DLD1 (cell line): ENCODE results near the gene SEC14L1.
"Not testable (repeated sequence)": the region's sequence is repeated elsewhere in the genome, so short reads cannot be mapped to it uniquely, and the experiment has no call there.

Source experiments
- in situ Hi-C: cut with HindIII; loops from 2 replicates; pipeline ENCODE4 v1.10.0; 2017; ENCODE audit warnings: low sequenced_read_pairs

Gene SEC14L1

DNA sequence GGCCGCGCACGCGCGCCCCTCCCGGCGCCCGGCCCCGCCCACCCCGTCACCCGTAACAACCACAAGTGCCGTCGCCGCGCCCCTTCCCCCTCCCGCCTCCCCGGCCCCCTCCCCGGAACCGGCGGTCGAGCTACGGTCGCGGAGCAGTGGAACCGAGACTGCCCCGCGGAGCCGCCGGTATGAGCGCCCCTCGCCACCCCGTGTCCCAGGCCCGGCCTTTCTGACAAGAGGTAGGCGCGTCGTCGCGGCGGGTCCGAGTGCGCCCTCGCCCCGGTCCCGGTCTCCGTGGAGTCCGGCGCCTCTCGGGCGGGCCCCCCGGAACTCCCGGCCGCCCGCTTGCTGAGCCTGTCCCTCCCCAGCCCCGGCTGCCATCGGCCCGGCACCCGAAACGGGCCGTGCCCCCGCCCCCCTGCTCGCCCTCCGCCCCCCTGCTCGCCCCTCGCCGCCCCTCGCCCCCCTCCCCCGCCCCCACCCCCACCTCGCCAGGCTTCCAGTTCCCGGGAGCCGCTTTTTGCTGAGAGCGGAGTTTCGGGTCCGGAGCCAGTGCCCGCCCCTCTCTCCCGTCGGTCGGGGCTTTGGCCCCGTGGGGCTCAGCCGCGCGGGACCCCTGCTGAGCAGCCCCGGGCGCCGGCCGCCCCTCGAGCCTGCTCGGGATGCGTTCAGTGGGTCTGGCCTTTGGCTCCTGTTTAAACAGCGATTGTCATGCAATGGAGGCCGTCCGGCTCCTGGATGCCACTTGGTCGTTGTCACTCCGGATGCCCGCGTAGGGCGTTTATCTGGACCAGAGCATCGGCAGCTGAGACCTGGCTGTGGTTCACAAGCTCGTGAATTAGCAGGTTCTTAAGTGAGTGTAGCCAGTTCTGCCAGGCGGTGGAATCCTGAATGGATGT lies at the start of gene SEC14L1:
TSS of gene SEC14L1 (plus strand) at position 92 of the 890 bp plus-strand sequence. CDS start 2,628 bp downstream, outside the sequence.
- in situ Hi-C loops = no loop called here

DNA sequence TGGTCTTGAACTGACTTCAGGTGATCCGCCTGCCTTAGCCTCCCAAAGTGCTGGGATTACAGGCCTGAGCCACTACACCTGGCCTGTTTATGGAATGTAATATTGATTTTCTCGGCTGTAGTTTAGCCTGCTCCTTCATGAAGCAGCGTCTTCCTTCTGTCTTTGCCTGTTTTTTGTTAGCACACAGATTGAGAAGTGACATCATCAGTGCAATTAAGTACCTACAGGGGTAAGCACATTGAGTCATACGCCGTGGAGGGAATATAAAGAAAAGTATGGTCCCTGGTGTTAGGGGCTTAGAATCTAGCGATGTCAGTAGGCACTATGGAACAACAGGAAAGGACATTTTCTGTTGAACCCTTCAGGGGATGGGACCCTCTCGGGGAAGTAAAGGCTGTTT lies 48.7 kb upstream of the SEC14L1 start:
- in situ Hi-C loops = no loop called here

DNA sequence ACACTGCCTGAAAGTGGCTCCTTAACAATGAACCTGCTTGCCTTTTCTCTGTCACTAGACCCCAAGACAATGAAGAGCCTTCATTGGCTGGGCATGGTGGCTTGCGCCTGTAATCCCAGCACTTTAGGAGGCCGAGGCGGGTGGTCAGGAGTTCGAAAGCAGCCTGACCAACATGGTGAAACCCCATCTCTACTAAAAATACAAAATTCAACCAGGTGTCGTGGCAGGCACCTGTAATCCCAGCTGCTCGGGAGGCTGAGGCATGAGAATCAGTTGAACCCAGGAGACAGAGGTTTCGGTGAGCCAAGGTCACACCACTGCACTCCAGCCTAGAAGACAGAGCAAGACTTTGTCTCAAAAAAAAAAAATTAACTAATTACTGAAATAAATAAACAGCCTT lies 45.3 kb upstream of the SEC14L1 start:
- in situ Hi-C loops = no loop called here

DNA sequence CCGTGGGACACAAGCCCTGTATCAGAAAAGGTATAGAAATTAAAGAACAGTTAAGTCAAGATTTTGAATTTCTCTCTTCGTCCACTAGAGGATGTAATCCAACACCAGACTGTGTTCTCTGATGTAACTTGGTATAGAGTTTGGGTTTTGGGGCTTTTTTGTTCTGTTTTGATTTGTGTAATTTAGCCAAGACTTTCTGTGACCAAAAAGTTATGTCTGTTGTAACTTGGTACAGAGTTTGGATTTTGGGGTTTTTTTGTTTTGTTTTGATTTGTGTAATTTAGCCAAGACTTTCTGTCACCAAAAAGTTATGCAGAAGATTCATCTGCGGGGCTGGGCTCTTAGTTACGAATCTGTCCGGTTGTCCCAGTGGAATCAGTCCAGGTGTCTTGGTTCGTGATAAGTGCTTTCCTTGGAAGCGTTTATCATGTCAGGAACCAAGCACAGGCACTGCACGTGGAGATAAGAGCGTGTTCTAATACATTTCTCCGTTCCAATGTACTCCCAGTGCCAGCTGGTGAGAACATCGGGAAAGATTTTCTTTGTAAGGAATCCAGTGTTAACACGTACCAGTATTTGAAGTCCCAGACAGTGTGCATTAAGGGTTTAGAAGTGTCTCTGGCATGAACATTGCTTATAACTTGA lies 44.1 kb upstream of the SEC14L1 start:
- in situ Hi-C loops = no loop called here

DNA sequence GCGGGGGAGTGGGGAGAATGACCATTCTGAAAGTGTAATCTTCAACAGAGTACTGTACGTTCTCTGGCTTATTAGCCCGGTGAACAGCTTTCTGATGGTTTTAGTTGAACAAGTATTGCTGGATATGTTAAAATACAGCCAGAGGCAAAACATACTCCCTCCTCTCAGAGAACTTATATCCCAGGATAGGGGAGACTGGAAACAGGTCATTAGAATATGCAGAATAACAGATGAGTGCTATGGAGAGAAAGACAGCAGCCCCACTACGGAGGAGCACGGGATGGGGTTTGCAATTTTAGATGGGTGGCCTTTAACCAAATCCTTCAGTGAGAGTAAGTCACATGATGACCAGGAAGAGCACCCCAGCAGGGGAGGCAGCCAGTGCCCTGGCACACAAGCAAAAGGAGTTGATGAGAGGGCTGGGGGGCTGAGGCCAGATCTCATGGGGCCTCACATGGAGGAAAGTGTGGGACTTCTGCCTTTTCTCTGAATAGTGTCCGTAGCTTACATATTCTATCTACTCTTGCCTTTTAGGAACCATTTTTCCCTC lies 43.1 kb upstream of the SEC14L1 start:
- in situ Hi-C loops = no loop called here

DNA sequence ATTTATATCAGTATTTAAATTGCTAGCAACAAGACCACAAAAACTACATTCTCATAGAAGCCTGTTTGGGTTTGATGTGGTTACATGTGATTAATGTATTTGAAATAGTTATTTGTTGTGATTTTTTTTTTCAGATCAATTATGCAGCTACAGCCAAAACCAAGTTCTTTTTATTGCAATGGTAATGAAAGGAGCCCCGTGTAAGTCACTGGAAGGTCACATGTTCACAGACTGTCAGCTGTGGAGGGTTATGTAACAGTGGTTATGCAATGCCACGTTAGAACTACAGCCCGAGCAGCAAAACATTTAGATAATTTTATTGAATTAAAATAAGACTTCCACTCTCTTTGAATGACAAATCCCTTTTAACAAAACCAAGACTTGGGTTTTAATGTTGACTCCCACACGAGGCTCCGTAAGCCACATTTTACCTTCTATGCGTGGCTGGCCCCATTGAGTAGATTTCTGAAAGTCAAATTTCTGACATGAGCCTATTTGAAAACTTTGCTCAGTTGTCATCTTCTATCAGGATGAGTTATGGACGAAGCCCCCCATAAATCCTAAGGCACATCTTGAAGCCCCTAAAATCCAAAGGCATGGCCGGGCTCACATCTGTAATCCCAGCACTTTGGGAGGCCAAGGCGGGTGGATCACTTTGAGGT lies 41.8 kb upstream of the SEC14L1 start:
- in situ Hi-C loops = no loop called here

DNA sequence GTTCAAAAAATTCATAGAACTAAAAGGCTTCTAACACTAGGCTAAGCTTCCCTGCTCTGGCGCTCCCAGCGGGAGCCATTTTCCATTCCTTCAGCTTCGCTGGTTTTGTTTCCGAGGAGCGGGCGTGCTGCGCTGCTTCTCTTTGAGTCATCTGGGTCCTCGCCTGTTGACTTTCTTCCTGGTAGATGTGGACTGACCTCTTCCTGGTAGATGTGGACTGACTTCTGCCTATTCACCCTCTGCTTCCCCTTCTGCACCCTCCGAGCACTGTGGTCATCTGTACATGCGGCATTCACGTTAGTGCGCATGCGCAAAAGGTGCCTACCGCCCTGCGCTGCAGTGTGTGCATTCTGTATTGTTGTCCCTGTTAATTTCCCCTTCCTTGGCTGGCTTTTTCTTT lies 40.8 kb upstream of the SEC14L1 start:
- in situ Hi-C loops = no loop called here

DNA sequence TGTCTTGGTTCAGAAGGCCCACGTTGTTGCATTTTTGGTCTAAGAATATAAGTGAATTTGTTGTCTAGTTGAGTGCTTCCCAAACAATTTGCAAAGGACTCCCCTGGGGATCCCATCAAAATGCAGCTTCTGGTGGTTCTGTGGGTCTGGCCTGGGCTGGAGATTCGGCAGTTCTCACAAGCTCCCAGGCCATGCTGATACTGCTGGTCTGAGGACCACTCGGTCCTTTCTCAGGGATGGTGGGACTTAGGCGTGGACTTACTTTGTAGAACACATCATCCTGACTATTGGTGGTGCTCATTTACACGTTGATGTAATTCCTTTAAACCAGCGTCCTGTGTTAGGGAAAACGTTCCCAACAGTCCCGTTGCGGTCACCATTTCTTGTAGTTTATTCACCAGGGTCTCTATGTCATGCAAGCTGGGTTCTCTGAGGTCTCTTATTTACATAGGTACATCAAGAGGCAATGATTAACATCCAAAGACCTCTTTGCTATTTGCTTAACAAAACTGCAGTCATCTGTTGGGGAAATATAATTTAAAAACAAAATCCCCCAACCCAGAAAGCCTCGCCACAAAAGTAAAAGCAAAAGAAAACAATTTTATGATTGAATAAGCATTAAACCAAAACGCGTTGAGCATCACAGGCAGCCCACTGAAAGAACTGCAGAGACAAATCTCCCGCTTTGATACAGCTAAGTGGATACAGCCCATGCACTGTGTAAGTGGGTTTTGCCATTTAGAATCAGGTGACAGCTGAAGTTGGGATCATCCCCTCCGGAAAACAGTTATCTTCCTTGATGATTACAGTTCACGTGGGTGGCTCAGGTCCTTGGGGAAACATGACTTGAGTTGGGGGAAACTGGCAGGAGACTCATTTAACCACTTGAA lies 39.0 kb upstream of the SEC14L1 start:
- in situ Hi-C loops = no loop called here

DNA sequence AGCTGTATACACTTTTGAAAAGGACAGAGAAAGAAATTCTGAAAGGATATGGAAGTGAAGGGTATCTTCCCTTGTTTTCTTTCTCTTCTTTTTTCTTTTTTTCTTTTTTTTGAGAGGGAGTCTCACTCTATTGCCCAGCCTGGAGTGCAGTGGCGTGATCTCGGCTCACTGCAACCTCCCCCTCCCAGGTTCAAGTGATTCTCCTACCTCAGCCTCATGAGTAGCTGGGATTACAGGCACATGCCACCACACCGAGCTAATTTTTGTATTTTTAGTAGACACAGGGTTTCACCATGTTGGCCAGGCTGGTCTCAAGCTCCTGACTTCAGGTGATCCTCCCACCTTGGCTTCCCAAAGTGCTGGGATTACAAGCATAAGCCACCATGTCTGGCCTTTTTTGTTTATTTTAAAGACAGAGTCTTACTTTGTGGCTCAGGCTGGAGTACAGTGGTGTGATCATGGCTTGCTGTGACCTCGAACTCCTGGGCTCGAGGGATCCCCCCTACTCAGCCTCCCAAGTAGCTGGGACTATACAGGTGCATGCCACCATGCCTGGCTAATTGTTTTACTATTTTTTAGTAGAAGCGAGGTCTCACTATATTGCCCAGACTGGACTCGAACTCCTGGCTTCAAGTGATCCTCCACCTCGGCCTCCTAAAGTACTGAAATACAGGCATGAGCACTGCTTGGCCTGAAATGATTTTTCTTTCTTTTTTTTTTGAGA lies 38.2 kb upstream of the SEC14L1 start:
- in situ Hi-C loops = not testable (repeated sequence)

DNA sequence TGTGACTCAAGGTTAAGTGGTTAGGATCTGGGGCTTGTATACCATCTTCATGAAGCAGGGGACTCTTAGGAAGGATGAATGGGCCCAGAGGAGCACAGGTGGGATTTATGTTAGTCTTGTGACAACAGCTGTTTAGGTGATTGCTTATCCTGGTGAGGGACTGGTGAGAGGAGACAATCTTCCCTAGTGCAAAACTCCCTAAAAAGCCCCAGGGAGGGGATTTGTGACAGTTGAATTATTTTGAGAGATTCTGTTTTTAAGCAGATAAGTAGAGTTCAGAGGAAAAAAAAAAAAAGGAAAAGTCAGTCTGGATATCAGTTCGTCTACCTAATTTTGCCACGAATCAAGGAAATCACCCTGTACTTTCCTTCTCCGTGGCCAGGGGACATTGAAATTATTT lies 35.1 kb upstream of the SEC14L1 start:
- in situ Hi-C loops = no loop called here

DNA sequence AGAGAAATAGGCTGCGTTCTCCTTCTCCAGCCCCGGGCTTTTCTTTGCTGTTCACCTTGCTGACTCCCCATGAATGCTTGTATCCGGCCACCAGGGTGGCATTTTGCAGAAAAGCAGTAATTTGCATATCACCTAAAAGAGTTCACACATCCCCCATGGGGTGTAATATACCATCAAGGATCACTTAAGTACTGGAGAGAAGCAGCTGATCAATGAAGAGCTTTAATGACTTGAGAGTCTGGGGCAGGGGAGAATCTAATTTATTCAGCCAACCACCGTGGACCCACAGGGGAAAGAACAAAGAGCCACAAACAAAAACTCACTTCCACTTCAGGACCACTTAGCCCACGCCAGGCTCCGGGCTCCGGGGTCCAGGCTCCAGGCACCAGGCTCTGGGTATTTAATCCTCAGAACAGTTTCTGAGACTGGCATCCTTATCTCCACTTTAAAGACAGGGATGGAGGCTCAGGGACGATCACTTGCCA lies 33.9 kb upstream of the SEC14L1 start:
- in situ Hi-C loops = no loop called here

DNA sequence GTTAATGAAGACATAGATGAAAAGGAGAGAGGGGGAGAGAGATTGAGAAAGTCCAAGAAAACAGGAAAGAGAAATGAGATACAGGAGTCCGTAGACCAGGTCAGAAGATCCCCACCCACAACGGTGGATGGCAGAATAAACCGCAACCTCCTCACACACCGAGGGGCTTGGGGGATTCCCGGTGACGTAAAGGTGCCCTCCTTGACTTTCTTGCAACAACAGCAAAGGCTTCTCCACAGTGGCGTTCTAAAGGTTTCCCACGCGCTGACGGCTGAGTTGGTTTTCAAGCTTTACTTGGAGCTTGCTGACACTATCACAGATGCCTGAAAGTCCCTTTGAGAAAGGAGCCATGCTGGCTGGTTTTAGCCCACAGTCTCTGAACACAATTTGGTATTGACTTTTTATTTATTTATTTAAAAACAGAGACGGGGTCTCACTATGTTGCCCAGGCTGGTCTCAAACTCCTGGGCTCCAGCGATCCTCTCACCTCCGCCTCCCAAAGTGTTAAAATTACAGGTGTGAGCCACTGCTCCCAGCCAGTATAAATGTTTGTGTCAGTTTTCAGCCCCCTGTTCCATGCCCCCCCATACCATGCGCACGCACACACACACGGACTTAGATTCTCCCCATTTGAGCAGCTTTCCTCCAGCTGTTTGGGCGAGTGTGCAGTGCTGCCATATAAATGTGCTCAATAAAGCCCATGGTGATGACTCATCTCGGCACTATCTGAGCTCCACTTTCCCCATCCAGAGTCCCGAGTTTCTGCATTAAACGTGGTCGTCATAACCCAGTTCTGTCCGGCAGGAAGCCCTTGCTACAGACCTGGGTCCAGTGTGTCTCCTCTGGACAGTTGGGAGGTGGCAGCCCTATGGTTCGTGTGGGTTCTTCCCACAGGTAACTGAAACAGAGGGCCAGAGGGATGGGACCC lies 33.0 kb upstream of the SEC14L1 start:
- in situ Hi-C loops = no loop called here

DNA sequence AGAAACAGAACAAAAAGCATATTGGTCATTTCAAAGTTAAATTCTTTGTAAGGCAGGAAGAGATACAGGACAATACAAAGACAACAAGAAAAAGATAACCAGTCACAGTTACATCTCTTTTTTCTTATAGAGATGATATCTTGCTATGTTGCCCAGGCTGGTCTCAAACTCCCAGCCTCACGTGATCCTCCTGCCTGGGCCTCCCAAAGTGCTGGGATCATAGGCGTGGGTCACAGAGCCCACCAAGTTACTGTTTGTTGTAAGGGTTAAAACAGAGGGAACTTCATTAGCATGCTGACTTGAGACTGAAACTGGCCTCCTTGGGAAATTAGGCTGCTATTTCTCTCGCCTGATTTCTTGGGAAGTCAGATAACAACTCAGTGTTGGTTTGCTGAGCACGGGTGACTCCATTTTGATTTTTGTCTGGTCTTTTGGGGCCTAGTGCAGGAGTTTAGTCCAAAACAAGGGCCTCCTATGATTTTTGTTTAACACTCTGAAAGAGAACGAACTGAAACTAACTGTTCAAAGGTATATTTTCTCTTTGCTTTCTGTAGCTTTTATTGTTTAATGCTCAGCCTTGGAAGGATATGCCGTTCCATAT lies 31.5 kb upstream of the SEC14L1 start:
- in situ Hi-C loops = no loop called here

DNA sequence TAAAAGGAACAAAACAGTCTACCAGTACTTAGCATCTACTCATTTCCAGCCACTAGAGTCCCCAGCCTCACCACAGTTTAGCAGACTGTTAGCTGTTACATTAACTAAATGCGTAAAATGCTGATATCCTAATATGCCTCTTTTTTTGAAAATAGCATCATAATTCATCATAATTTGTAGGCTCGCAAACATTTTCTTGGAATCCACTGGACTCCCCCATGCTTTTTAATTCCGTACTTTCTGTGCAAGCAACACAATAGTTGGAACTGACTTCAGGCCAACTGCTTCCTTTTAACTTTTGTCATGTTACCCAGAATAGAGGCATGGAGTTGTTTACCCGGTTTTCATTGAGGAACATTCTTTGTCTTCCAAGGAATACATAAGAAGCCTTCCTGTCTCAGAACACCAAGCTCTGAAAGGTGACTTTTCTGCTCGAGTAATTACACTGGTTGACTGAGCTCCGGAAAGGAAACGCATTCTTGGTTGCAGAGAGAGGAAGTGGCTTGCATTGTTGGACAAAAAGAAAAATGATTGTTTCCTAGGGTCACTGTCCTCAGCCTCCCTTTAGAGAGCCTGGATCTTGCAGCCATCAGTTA lies 30.9 kb upstream of the SEC14L1 start:
- in situ Hi-C loops = no loop called here

DNA sequence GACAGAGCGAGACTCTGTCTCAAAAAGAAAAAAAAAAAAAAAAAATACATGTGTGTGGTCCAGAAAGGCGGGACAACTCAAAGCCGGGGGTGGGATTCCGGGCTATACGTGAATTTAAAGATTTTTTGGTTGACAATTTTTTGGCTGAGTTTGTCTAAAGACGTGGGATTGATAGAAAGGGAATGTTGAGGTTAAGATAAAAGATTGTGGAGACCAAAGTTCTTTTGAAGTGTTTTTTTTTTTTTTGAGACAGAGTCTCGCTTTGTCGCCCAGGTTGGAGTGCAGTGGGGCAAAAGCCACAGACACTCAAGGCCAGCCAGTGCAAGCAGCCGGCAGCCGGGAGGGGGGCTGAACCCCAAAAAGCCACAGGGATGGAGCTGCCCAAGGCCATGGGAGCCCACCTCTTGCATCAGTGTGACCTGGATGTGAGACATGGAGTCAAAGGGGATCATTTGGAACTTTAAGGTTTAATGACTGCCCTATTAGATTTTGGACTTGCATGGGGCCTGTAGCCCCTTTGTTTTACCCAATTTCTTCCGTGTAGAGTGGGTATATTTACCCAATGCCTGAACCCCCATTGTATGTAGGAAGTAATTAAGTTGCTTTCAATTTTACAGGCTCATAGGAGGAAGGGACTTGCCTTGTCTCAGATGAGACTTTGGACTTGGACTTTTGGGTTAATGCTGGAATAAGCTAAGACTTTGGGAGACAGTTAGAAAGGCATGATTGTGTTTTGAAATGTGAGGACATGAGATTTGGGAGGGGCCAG lies 29.4 kb upstream of the SEC14L1 start:
- in situ Hi-C loops = not testable (repeated sequence)

DNA sequence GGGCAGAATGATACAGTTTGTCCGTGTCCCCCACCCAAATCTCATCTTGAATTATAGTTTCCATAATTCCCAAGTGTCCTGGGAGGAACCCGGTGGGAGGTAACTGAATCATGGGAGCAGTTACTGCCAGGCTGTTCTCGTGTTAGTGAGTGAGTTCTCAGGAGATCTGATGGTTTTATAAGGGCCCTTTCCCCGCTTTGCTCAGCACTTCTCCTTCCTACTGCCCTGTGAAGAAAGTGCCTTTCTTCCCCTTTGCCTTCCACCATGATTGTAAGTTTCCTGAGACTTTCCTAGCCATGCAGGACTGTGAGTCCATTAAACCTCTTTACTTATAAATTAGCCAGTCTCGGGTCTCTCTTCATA lies 28.9 kb upstream of the SEC14L1 start:
- in situ Hi-C loops = no loop called here

DNA sequence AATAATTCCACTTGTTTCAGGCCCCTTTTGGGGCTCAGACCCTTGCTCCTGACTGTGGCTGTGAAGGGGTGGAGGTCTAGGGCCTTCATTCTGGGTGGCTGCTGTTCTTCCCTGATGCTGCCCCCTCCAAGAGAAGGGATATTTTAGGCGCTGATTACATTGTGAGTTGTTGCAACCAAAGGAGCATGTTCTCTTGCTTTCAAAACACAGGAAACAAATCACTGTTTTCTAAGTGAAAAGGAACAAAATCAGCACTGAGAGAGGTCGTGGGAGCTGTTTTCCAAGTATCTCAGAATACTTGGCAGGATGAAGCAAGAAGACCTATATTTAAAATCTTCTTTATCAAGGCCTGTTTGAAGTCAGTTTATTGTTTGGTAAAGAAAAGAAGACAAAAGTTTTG lies 25.3 kb upstream of the SEC14L1 start:
- in situ Hi-C loops = no loop called here
